HG02973 (cell line): Measurements from ENCODE around the gene M6PR.
"Not testable (repeated sequence)": the region's sequence is repeated elsewhere in the genome, so short reads cannot be mapped to it uniquely, and the experiment has no call there.

Source experiments
- ATAC-seq: cut with Tn5 transposase; IDR thresholded peaks from one replicate; pipeline ENCODE4 v1.9.1; 2021; ENCODE audit warnings: moderate library complexity; ENCODE audit not compliant: unreplicated experiment

Gene M6PR

DNA sequence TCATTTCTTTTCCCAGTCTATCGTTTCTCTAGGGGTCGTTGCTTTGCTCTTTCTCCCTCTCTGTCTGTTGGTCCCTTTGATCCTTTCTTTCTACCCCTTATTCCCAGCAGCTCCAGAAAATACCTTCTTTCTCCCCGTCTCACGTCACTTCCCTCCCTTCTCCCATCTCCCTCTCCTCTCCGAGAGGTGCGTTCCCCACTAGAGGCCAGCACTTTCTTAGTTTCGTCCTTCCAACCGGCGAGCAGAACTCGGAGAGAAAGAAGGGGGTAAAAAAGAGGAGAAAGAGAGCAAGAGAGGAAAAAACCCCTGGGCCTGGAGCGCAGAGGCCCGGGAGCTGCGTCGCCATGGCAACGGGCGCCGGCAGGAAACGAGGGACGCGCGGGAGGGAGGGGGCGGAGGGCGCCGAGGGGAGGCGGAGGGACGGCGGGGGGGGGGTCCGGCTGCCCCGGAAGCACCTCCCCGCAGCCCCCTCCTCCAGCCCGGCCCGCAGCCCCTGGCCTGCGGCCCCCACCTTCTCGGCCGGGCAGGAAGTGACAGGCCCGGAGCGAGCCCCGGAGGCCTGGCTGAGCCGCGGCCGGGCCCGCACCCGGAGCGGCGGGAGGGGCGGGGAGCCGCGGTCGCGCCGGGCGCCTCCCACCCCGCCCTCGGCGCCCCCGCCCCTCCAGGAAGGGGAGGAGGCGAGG is 35.3 kb downstream of the M6PR start, which contains the start of gene PHC1:
PHC1 (plus strand) TSS at position 477 of the 683 bp plus-strand sequence. CDS start 3,169 bp downstream, outside the sequence.
- ATAC-seq, result peak; percentile 50

DNA sequence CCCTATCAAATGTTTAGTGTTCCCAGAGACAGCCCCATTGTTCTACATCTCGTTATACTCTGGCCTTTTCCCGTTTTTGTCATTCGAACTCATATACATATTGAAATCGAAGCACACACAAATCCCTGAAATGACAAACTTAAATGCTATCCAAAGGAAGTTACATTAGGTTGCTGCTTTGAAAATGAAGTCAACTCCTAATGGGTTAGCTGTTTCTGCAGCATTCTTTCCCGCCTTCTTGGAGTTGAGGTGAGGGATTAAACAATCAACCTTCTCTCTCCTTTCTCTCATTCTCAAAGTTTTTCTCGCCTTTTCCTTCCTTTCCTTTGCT is 35.8 kb downstream of the M6PR start:
- no peak for ATAC-seq

DNA sequence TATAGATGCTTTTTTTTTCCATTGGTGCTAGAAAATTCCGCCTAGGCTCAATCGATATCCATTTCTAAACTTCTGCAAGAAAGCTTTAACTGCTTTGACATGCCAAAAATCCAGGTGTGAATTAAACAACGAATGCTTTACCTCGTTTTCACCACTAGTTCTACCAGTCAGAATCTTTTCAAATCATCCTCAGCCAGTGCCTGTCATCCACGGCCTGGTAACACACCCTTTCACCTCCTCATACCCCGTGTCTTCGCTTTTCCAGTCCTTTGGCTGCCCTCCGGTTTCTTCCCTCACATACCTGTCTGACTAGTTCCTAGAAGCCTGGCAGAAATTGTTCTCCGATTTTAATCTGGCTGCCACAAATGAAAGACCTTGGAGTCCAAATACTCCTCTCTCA is 36.5 kb downstream of the M6PR start:
- ATAC-seq, result no peak

DNA sequence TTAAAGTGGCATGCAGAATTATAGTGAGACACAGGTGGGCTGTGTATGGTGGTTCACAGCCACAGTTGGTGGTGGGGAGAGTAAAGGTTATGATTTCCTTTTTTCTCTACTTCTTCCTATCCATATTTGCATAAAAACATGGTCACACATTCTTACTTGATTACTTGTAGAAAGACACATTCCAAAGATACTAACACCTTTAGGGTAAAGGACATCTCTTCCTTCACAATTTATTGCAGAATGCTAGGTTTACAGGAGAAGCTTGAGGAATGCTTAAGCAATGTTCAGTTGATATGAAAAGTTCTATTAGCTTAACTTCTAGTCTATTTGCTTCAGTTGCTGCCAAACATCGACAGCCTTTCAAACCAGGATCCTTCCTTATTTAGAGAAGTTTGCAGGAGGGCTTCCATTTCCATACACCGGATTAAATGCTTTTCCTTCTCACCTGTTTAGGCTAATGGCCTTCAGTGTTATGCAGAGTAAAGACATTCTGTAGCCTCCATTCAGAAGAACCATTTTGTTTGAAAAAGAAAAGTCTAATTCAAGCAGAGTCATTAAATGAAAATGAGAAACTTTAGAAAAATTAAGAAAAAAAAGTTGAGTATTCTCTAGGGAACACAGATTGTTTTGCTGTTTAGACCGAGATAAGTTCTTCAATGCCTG is 37.7 kb downstream of the M6PR start:
- no peak for ATAC-seq

DNA sequence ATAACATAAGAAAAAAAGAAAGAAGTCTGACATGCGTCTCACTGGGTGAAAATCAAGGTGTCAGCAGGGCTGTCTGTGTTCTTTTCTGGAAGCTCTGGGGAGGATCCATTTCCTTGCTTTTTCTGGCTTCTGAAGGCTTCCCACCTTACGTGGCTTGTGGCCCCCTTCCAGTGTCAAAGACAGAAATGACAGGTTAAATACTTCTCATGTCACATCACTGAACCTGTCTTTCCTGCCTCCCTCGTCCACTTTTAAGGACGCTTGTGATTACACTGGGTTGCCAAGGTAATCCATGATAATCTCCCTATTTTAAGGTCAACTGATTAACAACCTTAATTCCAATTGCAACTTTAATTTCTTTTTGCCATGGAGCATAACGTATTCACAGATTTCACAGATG is 39.7 kb downstream of the M6PR start:
- ATAC-seq, result no peak

DNA sequence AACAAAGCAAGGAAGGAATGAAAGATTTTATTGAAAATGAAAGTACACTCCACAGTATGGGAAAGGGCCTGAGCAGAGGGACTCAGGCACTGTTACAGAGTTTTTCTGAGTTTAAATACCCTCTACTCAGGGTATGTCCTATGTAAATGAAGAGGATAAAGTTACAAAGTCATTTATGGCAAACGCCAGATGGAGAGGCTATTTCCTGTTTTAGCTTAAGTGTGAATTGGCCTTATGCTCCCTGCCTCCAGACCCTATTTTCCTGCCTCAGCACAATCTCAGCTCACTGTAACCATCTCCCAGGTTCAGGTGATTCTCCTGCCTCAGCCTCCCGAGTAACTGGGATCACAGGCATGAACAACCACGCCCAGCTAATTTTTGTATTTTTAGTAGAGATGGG is 41.9 kb downstream of the M6PR start:
- ATAC-seq, result no peak

DNA sequence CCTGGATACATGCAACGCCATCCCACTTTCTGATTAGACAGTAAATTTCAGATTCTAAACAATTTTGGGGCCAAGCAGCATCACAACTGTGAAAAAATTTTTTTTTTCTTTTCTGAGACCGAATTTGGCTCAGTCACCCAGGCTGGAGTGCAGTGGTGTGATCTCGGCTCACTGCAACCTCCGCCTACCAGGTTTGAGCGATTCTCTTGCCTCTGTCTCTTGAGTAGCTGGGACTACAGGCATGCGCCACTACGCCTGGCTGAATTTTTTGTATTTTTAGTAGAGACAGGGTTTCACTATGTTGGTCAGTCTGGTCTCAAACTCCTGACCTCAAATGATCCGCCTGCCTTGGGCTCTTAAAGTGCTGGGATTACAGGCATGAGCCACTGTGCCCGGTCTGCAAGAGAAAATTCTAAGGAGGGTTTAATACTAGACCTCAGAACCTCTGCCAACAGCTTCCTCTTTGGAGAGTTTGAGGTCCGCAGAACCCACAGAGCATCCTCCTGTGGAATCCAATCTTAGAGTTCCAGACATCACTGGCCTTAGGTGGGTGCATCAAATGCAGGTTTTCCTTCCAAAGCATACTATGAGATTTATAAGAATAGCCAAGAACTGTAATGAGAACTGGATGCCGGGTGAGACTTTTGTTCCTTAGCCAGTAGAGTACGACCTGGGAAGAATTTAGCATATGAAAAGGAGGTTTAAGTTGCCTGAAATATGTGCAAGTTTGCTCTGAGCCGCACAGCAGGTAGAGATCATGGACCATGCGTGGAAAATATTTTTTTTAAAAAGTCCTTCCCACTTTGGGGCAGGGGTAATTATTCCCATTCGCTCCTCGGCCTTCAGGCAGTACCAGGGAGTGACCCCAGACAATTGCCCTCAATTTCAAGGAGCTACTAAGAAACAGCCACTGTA is 42.9 kb downstream of the M6PR start:
- no peak for ATAC-seq

DNA sequence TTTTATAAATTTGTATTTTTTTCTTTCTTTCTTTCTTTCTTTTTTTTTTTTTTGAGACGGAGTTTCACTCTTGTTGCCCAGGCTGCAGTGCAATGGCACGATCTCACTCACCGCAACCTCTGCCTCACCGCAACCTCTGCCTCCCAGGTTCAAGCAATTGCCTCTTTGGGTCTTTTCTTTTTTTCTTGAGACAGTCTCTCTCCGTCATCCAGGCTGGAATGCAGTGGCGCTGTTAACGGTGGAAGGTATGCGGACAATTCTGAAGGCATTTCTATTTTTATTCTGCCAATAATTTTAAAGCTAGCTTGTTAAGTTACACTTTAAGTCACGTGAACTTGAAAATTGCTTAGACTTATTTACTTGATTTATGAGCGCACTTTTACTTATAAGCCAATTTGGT is 43.9 kb downstream of the M6PR start:
- no peak for ATAC-seq

DNA sequence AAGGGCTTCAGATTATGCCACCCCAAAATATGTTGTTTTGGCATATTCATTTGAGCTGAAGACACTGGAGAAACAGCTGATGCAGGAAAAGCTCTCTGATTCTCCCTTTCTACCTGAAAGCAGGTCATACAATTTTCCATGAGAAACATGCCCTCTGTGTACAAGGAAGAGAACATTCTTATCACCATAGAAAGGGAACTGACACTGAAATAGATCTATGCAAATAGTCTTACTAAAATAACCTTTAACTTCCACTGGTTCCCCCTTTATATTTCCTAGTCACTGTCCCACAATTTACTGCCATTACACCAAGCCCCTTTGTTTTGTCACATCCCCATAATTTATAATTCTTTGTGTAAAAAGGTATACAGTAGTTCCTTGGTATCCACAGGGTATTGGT is 44.8 kb downstream of the M6PR start:
- no peak for ATAC-seq

DNA sequence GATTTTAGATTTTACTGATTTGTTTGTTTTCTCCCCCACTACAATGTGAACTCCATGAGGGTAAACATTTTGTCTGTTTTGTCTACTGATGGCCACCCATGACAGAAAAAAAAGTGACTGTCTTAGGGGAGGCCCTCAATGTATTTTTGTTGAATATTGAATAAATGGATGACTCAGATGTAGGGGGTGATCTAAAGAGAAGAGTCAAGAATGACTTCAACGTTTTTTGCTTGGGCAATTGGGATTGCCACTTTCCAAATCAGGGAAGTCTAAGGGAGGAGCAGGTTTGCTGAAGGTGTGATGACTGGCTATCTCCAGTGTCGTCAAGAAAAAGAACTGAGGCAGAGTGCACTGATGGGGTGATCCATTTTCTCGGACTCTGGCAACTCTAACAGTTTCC is 45.8 kb downstream of the M6PR start:
- no peak for ATAC-seq

DNA sequence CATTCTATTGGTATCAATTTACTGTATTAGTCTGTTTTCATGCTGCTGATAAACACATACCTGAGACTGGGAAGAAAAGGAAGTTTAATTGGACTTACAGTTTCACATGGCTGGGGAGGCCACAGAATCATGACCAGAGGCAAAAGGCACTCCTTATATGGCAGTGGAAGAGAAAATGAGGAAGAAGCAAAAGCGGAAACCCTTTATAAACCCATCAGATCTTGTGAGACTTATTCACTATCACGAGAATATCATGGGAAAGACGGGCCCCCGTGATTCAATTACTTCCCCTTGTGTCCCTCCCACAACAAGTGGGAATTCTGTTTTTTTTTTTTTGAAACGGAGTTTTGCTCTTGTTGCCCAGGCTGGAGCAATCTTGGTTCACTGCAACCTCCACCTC is 46.7 kb downstream of the M6PR start:
- ATAC-seq, result not testable (repeated sequence)

DNA sequence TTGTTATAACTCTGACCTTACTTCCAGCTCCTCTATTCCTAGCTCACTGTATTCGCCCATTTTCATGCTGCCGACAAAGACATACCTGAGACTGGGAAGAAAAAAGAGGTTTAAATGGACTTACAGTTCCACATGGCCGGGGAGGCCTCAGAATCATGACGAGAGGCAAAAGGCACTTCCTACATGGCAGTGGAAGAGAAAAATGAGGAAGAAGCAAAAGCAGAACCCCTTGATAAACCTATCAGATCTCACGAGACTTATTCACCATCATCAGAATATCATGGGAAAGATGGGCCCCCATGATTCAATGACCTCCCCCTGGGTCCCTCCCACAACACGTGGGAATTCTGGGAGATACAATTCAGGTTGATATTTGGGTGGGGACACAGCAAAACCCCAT is 49.6 kb downstream of the M6PR start:
- no peak for ATAC-seq

DNA sequence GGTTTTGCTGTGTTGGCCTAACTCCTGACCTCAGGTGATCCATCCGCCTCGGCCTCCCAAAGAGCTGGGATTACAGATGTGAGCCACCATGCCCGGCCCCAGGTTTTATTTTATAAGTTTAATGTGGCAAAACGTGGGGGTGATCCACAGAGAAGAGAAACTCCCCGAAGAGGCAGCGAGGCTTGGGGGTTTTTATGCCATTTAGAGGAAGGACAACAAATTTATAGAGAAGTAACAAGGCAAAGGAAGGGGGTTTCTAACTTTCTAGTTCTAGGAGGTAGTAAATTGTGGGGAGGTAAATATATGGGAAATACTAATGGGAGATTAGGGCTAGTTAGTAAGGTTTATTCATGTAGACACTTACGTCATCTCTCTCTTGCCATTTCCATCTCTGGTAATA is 52.4 kb downstream of the M6PR start:
- no peak for ATAC-seq

DNA sequence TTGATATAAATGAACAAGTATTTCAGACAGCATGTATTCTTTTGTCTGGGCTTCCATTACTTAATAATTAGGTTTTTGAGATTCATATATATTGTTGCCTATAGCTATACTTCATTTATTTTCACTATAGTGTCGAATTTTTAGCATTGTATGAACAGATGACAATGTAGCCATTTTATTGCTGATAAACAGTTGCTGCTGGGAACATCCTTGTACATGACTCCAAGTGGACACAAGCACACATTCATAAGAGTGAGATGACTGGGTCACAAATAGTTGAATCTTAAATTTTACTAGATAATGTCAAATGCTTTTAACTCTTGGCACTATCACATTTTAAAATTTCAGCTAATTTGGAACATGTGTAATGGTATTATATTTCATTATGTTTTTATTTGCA is 54.5 kb downstream of the M6PR start:
- ATAC-seq, result no peak

DNA sequence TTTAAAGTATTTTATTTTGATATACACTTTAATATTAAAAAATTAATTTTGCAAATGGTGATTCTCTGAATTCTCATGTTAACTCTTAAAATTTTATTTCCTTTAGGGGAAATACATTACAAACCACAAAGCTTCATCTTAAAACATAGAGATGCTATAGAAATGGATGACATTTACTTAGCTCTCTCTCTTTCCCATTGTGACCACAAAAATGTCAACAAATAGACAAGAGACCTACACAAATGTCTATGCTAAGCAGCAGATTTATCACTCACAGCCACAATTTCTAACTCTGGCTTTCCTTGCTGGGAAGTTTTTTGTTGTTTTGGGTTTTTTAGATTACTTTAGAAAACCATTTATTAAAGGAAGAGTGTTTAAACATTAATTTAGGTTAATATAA is 55.1 kb downstream of the M6PR start:
- no peak for ATAC-seq

DNA sequence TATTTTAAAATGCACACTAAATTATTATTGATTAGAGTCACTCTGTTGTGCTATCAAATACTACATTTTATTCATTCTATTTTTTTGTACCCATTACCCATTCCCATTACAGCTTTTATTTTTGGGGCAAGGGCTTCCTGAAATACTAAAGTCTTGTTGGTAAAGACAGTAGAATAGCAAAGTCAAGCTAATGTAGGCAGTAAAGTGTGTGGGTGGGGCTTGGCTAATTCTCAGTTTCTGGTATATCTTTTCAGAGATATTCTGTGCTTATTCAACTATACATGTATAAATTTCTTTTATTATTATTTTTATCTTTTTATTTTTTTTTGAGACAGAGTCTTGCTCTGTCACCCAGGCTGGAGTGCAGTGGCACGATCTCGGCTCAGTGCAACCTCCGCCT is 57.5 kb downstream of the M6PR start:
- ATAC-seq, result no peak
